NOMO-1 (cell line): ENCODE data around the gene ATP6V1G3.
"Not testable (repeated sequence)": the region's sequence is repeated elsewhere in the genome, so short reads cannot be mapped to it uniquely, and the experiment has no call there.

Source experiments
- DNase-seq, 2 experiments: peaks; one replicate each; lab custom pipeline; 2025; ENCODE audit not compliant: unreplicated experiment in 2 of 2; lab: John Stamatoyannopoulos, UW

Gene ATP6V1G3, protein sequence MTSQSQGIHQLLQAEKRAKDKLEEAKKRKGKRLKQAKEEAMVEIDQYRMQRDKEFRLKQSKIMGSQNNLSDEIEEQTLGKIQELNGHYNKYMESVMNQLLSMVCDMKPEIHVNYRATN

DNA sequence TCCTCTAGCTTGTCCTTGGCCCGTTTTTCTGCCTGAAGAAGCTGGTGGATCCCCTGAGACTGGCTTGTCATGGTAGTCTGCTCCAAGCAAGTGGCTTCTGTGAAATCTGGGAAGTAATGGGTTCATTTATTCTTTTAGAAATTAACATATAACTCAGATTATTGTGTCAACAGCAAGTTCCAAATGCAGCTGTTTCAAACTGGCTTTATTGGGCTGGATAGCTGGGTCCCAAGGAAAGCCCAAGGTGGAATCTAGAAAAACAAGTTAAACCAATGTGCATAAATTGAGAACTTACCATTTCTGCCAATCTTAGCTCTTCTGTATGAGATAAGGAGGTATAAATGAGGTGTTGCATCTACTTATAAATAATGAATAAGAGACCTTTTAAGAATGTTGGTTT is at the start of gene ATP6V1G3:
ATP6V1G3 (minus strand) TSS at position 101 of the 400 bp plus-strand sequence; CDS start at position 71, 30 bp downstream.
- DNase-seq: no peak

DNA sequence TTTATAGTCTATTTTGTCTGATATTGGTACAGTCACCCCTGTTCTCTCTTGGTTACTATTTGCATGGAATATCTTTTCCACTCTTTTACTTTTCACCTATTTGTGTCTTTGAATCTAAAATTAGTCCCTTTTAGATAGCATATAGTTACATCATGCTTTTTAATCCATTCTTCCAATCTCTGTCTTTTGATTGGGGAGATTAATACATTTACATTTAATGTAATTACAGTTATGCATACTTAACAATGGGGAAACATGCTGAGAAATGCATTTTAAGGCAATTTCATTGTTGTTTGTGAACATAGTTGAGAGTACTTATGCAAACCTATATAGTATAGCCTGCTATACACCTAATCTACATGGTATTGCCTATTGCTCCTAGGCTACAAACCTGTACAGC is 48.4 kb upstream of the ATP6V1G3 start:
- no peak for DNase-seq

DNA sequence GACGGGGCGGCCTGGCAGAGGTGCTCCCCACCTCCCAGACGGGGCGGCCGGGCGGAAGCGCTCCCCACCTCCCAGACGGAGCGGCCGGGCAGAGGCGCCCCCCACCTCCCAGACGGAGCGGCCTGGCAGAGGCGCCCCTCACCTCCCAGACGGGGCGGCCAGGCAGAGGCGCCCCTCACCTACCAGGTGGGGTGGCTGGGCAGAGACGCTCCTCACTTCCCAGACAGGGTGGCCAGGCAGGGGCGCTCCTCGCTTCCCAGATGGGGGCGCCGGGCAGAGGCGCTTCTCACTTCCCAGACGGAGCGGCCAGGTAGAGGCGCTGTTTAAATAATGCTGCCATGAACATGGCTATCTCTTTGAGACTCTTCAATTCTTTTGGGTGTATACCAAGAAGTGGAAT is 43.7 kb upstream of the ATP6V1G3 start:
- no peak for DNase-seq

DNA sequence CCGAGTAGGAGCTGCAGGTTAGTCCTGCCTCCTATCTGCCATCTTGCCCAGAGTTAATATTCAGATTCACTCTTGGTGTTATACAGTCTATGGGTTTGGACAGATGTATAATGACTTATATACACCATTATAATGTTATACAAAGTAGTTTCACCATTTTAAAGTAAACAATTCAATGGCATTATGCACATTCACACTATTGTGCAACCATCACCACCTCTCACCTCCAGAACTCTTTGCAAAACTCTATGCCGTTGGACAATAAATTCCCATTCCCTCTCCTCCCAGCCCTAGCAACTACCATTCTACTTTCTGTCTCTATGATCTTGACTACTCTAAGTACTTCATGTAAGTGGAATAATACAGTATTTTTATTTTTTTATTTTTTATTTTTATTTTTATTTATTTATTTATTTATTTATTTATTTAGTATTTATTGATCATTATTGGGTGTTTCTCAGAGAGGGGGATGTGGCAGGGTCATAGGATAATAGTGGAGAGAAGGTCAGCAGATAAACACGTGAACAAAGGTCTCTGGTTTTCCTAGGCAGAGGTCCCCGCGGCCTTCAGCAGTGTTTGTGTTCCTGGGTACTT is 42.8 kb upstream of the ATP6V1G3 start:
- not testable (repeated sequence) for DNase-seq

DNA sequence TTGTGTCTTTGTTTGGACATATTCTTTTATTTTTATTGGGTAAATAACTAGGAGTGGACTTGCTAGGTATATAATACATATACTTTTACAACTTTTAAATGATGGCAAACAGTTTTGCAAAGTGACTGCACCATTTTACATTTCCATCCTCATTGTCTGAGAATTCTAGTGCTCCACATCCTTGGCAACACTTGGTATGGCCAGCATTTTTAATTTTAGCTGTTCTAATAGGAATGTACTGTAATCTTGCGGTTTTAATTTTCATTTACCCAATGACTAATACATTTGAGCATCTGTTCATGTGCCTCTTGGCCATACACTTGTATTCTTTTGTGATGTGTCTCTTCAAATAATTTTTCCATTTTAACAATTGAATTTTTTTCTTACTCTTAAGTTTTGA is 37.0 kb upstream of the ATP6V1G3 start:
- no peak for DNase-seq

DNA sequence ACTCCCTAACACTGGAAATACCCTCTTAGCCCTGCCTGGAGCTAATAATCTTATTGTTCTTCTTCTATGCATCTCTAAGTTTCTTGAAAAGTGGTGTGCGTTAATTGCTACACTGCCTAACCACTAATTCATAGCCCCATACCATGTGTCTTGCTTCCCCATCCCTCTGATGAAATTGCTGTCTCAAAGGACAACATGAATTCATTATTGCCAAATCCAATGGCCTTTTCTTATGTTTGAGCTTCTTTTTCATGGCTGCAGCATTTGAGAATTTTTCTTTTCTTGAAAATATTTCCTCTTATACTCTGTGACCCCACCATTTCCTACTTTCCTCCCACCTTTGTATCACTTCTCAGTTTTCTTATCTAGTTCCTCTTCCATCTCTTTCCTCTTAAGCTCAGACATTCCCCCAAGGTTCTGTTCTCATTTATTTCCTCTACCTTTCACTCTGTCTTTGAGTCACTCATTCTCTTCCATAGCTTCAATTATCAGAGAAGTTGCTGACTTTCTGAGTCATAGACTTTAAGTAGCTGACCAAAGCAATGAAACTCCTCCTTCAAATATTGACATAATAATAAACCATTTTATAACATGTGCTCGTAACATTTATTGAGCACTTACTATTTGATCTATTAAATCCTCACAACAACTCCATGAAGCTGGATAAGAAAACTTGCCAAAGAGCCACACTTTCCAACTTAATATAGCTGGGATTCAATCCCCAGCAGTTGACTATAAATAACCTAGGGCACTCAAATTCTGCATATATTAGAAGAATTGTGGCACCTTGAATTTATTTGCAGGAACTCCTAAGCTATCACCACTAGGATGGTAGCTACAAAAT is 35.5 kb upstream of the ATP6V1G3 start:
- DNase-seq: peak; percentile 76 to 89

DNA sequence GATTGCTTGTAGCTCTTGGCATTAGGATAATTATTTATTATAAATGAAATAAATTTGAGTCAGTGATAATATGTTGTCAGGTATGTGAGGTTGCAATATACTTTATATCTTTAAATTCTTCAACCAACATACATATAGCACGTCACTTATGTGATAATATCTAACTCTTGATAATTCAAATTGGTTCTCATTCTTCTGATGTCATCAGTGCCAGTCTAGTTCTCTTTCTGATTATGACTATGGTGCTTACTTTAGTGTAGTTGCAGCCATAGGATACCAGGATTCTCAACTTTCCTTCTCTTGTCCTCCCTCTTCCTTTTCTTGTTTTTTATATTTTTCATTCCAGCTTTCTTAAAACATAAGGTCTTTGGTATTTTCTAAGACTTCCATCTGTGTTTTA is 34.8 kb upstream of the ATP6V1G3 start:
- no peak for DNase-seq

DNA sequence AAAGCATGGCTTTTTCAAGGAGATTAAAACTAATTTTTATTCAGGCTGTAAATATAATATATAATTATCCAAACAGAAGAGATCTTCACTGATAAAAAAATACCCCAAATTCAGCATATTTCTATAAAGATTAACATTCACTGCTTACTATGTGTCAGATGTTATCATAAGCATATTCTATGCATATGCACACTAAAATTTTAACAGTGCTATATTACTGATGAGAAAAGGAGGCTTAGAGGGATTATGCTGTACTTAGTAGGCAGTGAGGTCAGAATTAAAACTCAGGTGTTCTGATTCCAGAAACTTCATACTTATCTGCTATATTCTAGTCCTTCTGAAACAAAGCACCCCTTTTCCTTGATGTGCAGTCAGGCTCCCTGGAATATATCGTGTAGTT is 33.8 kb upstream of the ATP6V1G3 start:
- DNase-seq: no peak

DNA sequence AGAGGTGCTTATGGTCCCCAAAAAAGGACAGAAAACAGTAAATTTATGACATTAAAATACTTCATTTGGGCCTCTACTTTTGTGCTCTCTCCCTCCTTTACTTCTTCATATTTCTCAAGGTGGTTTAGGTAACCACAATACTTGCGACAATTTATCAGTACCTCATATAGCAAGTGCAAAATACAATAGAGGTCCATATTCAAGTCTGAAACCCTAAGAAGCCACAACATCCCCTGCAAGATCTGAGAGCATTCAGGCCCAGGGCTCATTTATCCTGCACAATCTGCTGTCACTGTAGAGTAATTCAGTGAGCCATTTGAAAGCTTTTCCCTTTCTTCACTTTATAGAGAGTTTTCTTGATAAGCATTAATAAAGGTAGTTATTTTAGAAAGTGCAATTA is 24.2 kb upstream of the ATP6V1G3 start:
- no peak for DNase-seq

DNA sequence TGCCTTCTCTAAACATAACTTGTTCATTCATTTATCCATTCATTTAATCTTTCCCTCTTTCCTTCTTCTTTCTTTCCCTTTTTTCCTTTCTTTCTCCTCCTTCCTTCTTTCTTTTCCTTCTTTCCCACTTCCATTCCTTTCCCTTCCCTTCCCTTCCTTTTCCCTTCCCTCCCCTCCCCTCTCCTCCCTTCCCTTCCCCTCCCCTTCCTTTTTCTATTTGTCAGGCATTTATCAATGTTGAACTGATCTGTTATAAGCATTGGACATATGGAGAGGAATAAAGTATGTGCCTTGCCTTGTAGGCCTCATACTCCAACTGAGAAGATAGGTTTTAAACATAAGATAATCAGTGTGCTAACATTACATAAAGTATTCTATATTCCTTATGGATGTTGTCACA is 23.7 kb upstream of the ATP6V1G3 start:
- no peak for DNase-seq

DNA sequence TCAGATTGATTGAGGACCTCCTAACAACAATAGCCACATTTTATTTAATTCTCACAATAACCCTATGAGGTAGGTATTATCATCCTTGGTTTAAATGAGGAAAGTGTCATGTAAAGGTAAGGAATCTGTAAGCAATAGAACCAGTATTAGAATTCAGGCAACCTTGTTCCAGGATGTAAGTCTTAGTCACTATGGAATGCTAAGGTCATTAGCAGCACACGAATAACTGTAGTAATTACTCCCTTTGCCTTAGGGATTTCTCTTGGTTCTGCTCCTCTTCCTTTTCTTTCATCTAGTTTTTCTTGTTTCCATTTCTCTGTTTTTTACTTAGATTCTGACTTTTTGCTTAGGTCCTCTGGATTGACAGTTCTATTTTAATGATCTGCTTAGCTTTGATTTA is 23.1 kb upstream of the ATP6V1G3 start:
- no peak for DNase-seq

DNA sequence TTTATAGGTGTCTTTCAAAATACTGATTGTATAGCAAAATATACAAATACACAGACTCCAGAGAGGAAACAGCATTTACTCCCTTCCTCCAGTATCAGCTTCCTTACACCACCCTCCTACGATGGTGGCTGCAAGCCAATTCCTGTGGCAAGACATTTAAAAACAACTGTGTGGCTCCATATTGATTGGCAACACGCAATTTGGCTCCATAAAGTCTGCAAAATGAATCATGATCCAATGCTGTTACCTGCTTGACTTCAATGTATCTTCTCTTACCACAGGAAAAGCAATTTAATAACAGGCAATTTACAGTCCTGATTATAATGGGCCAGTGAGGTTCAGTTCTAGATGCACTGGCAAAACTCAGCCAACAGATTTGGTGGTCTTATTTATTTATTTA is 19.7 kb upstream of the ATP6V1G3 start:
- DNase-seq: no peak

DNA sequence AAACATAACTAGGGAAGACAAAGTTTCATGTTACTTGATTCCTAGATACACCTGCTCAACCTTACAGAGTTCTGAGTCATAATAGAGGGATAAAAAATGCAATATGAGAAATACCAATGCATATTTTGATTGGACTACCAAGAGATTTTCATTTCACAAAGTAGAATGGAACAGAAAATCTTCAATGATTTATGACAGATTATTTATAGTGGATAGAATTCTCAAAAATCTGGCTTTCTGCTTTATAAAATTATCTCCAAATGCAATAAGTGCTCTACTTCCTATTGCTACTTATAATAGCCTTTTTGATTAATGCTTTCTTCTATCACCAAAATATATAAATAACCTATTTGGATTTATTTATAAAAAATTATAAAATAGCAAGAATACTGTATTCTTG is 18.9 kb upstream of the ATP6V1G3 start:
- no peak for DNase-seq

DNA sequence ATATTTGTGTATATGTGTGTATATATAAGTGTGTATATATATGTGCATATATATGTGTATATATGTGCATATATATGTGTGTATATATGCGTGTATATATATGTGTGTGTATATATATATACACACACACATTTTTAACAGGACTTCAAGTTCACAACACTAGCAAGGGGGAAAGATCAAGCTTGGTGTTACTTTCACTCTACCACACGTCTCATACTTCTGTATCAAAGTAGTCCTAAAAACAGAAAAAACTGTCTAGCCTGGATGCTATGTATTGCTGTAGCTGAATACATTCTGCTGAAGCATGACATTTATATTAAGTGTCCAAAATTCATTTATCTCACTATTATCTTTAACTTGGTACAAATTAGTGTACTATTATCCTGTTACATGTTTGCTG is 17.9 kb upstream of the ATP6V1G3 start:
- no peak for DNase-seq

DNA sequence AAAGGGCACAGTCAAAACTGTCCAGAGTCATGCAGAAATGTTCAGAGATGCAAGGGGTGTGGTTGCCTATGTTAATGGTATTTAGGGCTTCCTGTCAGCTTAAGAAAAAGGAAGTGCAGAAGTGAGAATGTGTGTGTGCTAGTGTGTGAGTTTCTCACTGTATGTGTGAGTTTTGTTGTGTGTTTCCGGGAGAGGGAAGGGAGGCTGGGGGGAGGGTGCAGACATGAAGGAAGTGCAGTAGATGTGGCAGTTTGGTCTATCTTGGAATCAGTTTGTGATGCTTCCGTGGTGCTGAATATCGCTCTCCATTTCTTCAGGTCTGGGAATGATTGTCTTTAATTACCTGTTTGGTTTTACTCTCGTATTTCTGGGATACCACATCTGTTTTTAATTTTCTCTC is 16.5 kb upstream of the ATP6V1G3 start:
- DNase-seq: peak; percentile 89 to 93

DNA sequence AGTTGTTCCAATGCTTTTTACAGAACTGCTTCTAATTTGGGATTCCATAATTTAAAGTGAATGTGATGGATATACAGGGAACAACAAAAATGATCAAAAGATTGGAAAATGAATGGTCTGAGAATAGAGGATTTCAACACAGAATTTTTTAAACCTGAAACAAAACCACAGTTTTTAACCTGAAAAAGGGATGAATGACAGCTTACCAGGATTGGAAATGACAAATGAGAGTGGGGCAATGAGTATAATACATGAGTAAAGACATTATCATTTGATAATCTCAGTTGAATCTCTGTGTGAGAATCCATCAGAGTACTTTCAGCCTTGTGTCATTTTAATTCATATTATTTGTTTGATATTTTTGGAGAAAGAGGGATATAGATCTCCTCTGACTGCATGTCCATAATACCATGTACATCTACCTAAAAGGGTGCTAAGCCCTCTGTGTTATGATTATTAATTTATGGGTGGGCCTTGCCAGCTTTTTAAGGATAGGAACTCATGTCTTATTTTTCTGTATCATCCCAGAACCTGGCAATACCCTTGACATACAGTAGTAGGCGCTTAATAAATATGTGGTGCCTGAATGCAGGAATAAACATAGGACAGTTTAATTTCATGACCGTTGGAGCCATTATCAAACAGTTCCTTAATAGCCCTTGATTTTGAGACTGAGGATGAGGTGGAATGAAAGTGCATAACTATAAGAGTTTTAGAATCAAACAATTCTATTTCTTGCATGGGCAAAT is 12.4 kb upstream of the ATP6V1G3 start:
- no peak for DNase-seq

DNA sequence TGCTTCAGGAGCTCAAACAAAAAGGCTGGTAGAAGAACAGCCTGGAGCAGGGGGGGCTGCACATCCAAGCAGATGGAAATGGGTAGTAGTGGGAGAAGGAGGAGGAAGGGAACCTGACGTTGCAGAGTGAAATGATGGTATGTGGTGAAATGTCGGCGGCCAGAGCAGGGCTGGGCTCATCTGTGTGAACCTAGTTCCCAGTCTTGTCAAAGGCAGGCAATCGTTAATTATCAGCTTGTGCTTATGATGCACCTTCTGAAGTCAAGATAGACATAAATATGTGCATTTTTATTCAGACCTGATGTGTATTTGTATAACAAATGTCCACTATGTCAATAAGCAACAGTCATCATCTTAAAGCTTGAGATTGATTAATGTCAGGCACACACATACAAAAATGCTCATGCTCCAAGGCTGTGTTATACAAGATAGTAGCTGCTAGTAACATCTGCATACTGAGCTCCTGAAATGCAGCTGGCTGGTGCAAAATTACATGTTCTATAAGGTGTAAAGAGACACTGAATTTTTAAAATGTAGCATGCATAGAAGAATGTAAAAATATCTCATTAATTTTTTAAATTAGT is 10.6 kb upstream of the ATP6V1G3 start:
- DNase-seq: no peak

DNA sequence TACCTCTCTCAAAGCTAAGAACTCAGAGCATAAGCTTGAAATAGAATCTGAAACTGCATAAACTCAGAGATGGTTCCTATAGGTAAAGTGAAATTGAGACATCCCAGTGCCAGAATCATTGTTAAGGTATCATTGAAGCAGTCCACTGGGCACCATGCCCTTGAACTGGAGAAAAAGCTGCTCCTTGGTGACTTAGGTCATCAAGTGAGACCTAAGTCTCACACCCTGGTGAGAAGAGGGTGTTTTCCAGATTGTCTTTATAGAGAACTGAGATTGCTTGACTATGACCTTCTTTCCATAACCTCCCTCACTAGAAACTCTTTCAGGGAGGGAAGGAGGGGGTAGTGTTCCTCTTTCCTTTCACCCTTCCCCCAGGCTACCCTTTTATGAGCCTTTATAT is 9.4 kb upstream of the ATP6V1G3 start:
- no peak for DNase-seq

DNA sequence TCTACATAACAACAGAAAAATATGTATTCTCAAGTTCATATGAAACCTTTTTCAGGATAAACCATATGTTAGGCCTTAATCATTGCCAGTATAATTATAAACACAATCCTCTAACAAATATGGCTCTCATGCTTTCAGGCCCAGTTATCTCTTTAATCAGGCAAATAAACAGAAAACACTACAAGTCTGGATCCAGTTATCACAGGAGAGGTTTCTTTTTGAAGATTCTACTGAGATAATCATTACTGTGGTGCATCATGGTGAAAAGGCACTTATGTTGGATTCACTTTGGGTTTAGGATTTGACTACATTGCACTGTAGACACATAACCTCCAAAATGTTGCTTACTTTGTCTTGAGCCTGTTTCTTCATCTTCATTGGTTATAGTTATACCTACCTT is 8.4 kb upstream of the ATP6V1G3 start:
- DNase-seq: no peak

DNA sequence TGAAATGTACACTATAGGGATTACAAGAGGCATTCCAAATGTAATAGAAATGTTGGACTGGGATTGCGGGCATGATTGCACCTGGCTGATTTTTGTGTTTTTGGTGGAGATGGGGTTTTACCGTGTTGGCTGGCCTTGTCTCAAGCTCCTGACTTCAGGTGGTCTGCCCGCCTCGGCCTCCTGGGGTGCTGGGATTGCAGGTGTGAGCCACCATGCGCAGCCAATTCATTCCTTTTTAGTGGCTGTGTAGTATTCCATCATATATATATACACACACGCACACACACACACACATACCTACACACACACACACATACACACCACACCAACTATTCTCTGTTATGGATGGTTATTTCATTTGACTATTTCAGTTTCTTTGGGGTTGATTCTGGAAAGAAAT is 4.7 kb upstream of the ATP6V1G3 start:
- no peak for DNase-seq

DNA sequence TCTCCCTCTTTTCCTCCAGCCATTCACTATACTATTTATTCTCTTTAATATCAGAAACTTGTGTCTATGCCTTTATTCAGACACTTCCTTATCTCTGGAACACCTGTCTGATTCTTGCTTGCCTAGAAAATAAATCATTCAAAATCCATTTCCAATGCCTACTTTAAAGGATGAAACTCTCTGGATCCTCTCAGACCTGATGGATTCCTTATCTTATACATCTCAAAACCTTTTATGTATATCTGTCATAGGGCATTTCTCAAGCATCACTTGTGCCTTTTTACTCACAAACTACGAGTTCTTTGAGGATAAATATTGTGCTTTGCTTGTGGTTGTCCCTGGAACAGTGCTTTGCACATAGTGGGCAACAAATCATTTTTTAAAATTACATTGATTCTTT is 3.8 kb upstream of the ATP6V1G3 start:
- DNase-seq: no peak
